HG03045 (cell line): ENCODE measurements around the gene DLG2.
"Not testable (repeated sequence)": the region's sequence is repeated elsewhere in the genome, so short reads cannot be mapped to it uniquely, and the experiment has no call there.

Source experiments
- ATAC-seq: cut with Tn5 transposase; IDR thresholded peaks from one replicate; pipeline ENCODE4 v1.9.1; 2021; ENCODE audit warnings: mild to moderate bottlenecking, moderate library complexity; ENCODE audit not compliant: unreplicated experiment

Gene DLG2

DNA sequence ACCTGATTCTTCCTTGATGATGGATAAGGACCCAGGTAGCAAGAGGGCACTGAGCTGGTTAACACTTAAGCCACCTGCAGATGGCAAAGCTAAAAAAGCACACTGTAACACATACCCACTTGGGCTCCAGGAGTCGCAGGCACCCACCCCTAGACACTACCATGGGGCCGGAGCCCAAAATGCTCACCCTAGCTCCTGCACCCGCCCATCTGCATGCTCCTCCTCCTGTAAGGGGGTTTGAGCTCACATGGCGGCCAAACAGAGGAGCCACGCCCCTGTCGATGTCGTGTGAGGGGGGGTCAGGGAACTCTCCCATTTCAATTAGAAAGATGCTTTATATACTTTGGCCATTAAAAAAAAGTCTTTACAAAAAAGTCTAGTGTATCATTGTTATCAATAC is 370.7 kb downstream of the DLG2 start:
- ATAC-seq: no peak

- ATAC-seq: no peak
These were observed 377.7 kb downstream of the DLG2 start for GRCh38 chr11:85249482-85249881.

DNA sequence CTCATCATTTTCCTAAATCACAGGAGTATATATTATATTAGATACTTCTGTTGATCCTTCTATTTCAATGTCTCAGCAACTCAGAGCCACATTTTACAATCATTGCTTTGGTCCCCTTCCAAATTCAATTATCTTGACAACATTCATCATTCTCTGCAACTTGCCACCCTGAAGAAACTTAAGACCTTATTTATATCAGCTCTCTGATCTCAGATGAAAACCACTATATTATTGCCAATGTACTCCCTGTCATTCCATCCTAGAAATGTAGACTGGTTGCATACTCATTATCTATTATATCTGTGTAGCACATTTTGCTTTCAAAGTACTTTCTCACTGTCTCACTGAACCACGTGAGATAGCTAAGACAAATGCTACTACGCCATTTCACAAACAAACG is 379.3 kb downstream of the DLG2 start:
- no peak for ATAC-seq

GRCh38 chr11:85238906-85239305 is 388.2 kb downstream of the DLG2 start:
- no peak for ATAC-seq

GRCh38 chr11:85238038-85238437 is 389.1 kb downstream of the DLG2 start:
- ATAC-seq: not testable (repeated sequence)

GRCh38 chr11:85236211-85236610 is 390.9 kb downstream of the DLG2 start:
- no peak for ATAC-seq

GRCh38 chr11:85232559-85232958 is 394.6 kb downstream of the DLG2 start:
- no peak for ATAC-seq

DNA sequence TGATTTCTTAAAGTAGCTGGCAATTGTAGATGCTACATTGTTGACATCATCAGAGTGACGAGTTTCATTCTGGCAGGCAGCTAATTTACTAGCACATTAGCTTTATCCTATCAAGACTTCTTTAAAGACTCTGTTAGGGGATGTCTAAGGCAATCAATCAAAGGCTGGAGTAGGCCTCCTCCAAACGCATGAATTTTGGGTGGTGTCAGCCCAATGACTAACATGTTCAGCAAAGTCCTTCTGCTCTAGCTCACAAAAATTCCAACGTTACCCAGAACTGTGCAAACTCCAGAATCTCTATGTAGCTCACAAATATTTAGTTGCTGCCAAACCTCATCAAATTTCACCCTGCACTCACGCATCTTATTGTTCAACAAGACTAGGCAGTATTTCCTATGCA is 395.6 kb downstream of the DLG2 start:
- no peak for ATAC-seq

DNA sequence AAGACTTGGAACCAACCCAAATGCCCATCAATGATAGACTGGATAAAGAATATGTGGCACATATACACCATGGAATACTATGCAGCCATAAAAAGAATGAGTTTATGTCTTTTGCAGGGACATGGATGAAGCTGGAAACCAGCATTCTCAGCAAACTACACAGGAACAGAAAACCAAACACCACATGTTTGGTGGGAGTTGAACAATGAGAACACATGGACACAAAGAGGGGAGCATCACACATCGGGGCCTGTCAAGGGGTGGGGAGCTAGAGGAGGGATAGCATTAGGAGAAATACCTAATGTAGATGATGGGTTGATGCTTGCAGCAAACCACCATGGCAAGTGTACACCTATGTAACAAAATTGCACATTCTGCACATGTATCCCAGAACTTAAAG is 397.4 kb downstream of the DLG2 start:
- ATAC-seq: not testable (repeated sequence)

DNA sequence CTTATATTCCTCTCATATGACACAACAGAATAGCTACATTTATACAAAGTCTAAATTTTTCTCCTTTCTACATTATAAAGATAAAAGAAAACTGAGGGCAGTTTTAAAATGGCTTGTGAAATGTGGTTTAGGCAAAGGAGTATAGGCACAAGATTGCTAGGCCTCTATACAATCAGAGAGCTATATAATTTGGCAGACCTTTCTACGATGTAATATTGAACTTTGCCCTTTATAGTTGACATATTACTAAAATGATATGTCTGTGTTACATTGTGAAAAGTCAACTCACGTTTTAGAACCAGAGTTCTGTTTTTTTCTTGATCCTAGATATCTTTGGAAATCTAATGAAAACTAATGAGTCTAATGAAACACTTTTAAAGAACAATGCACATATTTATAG is 430.2 kb downstream of the DLG2 start:
- ATAC-seq: no peak

GRCh38 chr11:85195934-85196333 is 431.2 kb downstream of the DLG2 start:
- no peak for ATAC-seq

DNA sequence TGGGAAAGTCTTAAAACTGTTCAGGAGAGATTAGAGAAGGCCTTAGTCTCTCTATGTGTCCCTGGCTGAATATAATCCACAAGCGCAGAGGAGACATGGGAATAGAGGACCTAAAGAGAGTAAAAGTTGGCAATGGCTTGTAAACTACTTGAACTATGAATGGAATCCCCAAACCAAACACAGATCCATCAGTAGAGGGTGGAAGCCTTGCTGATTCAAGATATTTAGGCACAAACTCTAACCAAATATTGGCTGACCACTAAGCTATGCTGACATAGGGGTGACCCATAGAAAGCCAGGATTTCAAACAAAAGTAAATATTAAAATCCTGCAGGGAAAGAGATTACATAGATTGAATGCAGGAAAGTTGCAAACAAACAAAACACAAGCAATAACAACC is 439.2 kb downstream of the DLG2 start:
- no peak for ATAC-seq

- no peak for ATAC-seq
These were observed 442.4 kb downstream of the DLG2 start for GRCh38 chr11:85184721-85185120.

GRCh38 chr11:85182441-85183387 is 444.4 kb downstream of the DLG2 start:
- ATAC-seq: no peak

DNA sequence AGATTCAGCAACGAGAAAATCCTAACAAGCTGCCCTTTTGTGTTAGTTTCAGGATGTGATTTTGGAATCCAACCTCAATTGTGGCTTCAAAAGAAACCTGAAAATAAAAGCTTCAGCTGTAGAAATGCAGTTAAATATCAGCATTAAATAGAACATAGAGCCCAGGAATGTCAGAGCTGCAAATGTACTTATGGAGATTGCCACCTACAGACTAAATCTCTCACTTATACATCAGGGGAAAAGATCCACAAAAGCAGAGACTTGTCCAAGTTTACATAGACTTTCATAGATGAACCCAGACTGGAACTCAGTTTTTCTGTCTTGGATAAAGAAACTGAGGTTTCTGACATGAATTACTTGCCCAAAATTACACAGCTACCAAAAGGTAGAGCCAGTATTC is 446.6 kb downstream of the DLG2 start:
- ATAC-seq: no peak

GRCh38 chr11:85171648-85172257 is 455.4 kb downstream of the DLG2 start:
- no peak for ATAC-seq

DNA sequence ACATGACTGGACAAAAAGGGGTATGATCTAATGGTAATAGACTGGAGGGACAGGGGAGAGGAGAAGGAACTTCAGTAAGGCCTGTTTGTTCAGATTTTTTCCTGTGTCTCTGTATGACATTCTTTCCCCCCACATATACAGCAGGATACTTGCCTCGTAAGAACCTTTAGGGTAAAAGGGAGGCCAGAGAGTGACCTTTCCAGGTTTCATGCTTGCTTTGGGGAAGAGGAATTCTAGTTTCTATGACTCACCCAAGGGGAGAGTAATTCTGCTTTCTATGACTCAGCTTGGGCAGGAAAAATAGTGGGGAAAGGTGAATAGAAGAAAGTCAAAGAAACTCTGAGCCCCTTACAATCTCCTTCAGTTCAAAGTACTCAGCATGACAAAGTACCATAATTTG is 457.0 kb downstream of the DLG2 start:
- no peak for ATAC-seq

GRCh38 chr11:85167471-85167870 is 459.7 kb downstream of the DLG2 start:
- no peak for ATAC-seq

- no peak for ATAC-seq
These were observed 460.1 kb downstream of the DLG2 start for GRCh38 chr11:85167038-85167437.

DNA sequence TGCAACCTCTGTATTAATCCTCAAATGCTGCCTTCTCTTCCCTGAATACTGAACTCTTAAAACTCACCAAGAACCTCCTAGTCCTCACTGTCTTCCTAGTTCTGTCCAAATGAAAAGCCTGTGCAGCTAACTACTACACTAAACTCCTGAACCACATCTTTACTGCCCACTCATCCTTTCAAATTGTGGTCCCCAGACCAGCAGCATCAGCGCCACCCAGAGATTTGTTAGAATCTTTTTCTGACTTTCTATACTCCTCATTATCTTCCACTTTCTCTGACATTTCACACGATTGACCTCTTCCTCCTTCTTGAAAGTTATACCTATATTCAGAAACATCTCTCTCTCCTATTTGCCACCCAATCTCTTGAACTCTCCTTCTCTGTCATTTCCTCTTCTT is 461.3 kb downstream of the DLG2 start:
- ATAC-seq: no peak

- no peak for ATAC-seq
These were observed 462.4 kb downstream of the DLG2 start for GRCh38 chr11:85164743-85165142.

DNA sequence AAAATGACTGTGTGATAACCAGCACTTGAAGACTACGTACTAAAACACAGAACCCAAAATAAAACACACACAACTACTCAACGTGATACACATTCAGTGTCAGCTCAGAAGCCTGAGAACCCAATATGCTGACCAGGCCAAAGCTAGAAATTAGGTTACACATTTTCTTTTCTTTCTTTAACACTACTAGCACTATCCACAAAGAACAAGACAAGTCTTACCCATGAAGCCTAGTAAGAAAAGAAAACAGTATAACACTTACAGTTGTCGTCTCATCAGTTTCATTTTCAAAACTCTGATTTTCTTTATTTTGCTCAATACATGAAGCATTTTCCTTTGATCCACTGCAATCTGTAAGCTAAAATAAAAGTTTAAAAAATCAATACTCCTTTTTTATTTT is 472.9 kb downstream of the DLG2 start:
- no peak for ATAC-seq
